ENCODE measurements around the gene PAWR.

DNA sequence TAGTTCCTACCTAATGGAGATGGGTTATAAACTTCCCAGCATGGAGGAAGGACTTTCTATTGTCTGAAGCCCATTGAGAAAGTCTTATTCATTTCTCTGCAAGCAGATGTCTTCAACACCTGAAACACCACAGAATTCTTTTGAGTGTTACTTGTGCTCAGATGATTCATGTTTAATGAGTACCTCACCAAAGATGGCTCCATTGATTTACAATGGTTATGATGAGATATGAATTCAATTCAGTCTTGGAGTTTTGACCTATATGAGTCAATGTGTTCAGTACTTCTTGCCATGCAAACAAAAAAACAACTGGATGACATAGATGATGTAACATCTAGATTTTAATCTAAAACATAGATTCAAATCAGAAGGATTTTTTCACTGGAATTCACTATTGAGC is 15.4 kb upstream of the PAWR start:
- TF ChIP-seq, protein P1, sequence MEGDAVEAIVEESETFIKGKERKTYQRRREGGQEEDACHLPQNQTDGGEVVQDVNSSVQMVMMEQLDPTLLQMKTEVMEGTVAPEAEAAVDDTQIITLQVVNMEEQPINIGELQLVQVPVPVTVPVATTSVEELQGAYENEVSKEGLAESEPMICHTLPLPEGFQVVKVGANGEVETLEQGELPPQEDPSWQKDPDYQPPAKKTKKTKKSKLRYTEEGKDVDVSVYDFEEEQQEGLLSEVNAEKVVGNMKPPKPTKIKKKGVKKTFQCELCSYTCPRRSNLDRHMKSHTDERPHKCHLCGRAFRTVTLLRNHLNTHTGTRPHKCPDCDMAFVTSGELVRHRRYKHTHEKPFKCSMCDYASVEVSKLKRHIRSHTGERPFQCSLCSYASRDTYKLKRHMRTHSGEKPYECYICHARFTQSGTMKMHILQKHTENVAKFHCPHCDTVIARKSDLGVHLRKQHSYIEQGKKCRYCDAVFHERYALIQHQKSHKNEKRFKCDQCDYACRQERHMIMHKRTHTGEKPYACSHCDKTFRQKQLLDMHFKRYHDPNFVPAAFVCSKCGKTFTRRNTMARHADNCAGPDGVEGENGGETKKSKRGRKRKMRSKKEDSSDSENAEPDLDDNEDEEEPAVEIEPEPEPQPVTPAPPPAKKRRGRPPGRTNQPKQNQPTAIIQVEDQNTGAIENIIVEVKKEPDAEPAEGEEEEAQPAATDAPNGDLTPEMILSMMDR (conservative IDR thresholded peaks at IDR 0.05; ENCODE audit: low read depth in 2 of 2) = no peak
- TF ChIP-seq POLR2AphosphoS5 (IDR thresholded peaks at IDR 0.05; ENCODE audit: low read depth) = no peak
- TF ChIP-seq EZH2 (IDR thresholded peaks at IDR 0.05; ENCODE audit: low read depth, unreplicated experiment) = no peak
- TF ChIP-seq EZH2phosphoT487 (IDR thresholded peaks at IDR 0.05; ENCODE audit: unreplicated experiment) = no peak
- TF ChIP-seq, protein P2, sequence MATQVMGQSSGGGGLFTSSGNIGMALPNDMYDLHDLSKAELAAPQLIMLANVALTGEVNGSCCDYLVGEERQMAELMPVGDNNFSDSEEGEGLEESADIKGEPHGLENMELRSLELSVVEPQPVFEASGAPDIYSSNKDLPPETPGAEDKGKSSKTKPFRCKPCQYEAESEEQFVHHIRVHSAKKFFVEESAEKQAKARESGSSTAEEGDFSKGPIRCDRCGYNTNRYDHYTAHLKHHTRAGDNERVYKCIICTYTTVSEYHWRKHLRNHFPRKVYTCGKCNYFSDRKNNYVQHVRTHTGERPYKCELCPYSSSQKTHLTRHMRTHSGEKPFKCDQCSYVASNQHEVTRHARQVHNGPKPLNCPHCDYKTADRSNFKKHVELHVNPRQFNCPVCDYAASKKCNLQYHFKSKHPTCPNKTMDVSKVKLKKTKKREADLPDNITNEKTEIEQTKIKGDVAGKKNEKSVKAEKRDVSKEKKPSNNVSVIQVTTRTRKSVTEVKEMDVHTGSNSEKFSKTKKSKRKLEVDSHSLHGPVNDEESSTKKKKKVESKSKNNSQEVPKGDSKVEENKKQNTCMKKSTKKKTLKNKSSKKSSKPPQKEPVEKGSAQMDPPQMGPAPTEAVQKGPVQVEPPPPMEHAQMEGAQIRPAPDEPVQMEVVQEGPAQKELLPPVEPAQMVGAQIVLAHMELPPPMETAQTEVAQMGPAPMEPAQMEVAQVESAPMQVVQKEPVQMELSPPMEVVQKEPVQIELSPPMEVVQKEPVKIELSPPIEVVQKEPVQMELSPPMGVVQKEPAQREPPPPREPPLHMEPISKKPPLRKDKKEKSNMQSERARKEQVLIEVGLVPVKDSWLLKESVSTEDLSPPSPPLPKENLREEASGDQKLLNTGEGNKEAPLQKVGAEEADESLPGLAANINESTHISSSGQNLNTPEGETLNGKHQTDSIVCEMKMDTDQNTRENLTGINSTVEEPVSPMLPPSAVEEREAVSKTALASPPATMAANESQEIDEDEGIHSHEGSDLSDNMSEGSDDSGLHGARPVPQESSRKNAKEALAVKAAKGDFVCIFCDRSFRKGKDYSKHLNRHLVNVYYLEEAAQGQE (IDR thresholded peaks at IDR 0.05; ENCODE audit: unreplicated experiment) = no peak
- no peak for TF ChIP-seq CREB1 (CRISPR knock-in tag; IDR thresholded peaks at IDR 0.05; ENCODE audit: low read depth)
- TF ChIP-seq ZNF114 (CRISPR knock-in tag; IDR thresholded peaks at IDR 0.05) = no peak
- TF ChIP-seq, protein P3, sequence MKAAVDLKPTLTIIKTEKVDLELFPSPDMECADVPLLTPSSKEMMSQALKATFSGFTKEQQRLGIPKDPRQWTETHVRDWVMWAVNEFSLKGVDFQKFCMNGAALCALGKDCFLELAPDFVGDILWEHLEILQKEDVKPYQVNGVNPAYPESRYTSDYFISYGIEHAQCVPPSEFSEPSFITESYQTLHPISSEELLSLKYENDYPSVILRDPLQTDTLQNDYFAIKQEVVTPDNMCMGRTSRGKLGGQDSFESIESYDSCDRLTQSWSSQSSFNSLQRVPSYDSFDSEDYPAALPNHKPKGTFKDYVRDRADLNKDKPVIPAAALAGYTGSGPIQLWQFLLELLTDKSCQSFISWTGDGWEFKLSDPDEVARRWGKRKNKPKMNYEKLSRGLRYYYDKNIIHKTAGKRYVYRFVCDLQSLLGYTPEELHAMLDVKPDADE (IDR thresholded peaks at IDR 0.05) = no peak
- no peak for TF ChIP-seq JUNB (IDR thresholded peaks at IDR 0.05; ENCODE audit: unreplicated experiment)
- TF ChIP-seq NANOG (IDR thresholded peaks at IDR 0.05; ENCODE audit: borderline replicate concordance) = no peak
- no peak for TF ChIP-seq ZNF331 (CRISPR knock-in tag; IDR thresholded peaks at IDR 0.05; ENCODE audit: low read depth)
- TF ChIP-seq, protein P4, sequence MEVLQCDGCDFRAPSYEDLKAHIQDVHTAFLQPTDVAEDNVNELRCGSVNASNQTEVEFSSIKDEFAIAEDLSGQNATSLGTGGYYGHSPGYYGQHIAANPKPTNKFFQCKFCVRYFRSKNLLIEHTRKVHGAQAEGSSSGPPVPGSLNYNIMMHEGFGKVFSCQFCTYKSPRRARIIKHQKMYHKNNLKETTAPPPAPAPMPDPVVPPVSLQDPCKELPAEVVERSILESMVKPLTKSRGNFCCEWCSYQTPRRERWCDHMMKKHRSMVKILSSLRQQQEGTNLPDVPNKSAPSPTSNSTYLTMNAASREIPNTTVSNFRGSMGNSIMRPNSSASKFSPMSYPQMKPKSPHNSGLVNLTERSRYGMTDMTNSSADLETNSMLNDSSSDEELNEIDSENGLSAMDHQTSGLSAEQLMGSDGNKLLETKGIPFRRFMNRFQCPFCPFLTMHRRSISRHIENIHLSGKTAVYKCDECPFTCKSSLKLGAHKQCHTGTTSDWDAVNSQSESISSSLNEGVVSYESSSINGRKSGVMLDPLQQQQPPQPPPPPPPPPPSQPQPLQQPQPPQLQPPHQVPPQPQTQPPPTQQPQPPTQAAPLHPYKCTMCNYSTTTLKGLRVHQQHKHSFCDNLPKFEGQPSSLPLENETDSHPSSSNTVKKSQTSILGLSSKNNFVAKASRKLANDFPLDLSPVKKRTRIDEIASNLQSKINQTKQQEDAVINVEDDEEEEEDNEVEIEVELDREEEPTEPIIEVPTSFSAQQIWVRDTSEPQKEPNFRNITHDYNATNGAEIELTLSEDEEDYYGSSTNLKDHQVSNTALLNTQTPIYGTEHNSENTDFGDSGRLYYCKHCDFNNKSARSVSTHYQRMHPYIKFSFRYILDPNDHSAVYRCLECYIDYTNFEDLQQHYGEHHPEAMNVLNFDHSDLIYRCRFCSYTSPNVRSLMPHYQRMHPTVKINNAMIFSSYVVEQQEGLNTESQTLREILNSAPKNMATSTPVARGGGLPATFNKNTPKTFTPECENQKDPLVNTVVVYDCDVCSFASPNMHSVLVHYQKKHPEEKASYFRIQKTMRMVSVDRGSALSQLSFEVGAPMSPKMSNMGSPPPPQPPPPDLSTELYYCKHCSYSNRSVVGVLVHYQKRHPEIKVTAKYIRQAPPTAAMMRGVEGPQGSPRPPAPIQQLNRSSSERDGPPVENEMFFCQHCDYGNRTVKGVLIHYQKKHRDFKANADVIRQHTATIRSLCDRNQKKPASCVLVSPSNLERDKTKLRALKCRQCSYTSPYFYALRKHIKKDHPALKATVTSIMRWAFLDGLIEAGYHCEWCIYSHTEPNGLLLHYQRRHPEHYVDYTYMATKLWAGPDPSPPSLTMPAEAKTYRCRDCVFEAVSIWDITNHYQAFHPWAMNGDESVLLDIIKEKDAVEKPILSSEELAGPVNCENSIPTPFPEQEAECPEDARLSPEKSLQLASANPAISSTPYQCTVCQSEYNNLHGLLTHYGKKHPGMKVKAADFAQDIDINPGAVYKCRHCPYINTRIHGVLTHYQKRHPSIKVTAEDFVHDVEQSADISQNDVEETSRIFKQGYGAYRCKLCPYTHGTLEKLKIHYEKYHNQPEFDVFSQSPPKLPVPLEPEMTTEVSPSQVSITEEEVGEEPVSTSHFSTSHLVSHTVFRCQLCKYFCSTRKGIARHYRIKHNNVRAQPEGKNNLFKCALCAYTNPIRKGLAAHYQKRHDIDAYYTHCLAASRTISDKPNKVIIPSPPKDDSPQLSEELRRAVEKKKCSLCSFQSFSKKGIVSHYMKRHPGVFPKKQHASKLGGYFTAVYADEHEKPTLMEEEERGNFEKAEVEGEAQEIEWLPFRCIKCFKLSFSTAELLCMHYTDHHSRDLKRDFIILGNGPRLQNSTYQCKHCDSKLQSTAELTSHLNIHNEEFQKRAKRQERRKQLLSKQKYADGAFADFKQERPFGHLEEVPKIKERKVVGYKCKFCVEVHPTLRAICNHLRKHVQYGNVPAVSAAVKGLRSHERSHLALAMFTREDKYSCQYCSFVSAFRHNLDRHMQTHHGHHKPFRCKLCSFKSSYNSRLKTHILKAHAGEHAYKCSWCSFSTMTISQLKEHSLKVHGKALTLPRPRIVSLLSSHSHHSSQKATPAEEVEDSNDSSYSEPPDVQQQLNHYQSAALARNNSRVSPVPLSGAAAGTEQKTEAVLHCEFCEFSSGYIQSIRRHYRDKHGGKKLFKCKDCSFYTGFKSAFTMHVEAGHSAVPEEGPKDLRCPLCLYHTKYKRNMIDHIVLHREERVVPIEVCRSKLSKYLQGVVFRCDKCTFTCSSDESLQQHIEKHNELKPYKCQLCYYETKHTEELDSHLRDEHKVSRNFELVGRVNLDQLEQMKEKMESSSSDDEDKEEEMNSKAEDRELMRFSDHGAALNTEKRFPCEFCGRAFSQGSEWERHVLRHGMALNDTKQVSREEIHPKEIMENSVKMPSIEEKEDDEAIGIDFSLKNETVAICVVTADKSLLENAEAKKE (CRISPR knock-in tag; IDR thresholded peaks at IDR 0.05) = peak; percentile 32; the same call in 1 of the 2 replicates
